Keratinocyte (primary cell): ENCODE data around the gene MYO10. TPM values are rescaled to one million over a fixed set of nuclear protein-coding genes. Genes with fewer than 3 reads are reported as not detected.

Experiments used
- DNase-seq: peaks from one replicate; pipeline ENCODE4 v3.0.0-alpha.2; 2011; ENCODE audit warnings: low read depth, missing footprints, low spot score
- FAIRE-seq: peaks from 2 replicates; lab custom pipeline; 2011; peaks lifted over from hg19 to GRCh38; lab: Jason Lieb, UNC
- H2AFZ ChIP-seq: 2 replicates; pipeline ENCODE4 v1.6.0; 2012; ENCODE audit warnings: low read length, control low read depth, inconsistent platforms; ENCODE audit not compliant: control insufficient read depth
- H3K27ac ChIP-seq: 2 replicates; pipeline ENCODE4 v1.5.1; 2011; ENCODE audit warnings: low read length; ENCODE audit not compliant: control insufficient read depth, insufficient read depth
- H3K27me3 ChIP-seq: 3 replicates; pipeline ENCODE4 v1.6.0; 2011; ENCODE audit warnings: low read length; ENCODE audit not compliant: control insufficient read depth, insufficient read depth; ENCODE audit errors: extremely low read depth
- H3K36me3 ChIP-seq, 2 experiments: 2 replicates in 1 of 2; 3 replicates in 1 of 2; pipeline ENCODE4 v1.5.1; 2011; ENCODE audit warnings: low read length in 2 of 2, mild to moderate bottlenecking in 1 of 2; ENCODE audit not compliant: control insufficient read depth in 2 of 2, insufficient read depth in 2 of 2; ENCODE audit errors: extremely low read depth in 1 of 2
- H3K4me1 ChIP-seq: 3 replicates; pipeline ENCODE4 v1.5.1; 2011; ENCODE audit warnings: low read length; ENCODE audit not compliant: control insufficient read depth, insufficient read depth; ENCODE audit errors: extremely low read depth
- H3K4me2 ChIP-seq: 3 replicates; pipeline ENCODE4 v1.6.0; 2011; ENCODE audit warnings: low read depth, low read length; ENCODE audit not compliant: control insufficient read depth, insufficient read depth; ENCODE audit errors: extremely low read depth
- H3K4me3 ChIP-seq, 3 experiments: fragments of 200-600 bp in 1 of 3; sonication (generic) in 1 of 3; 2 replicates in 2 of 3; 3 replicates in 1 of 3; pipeline ENCODE4 v1.5.1; 2011 to 2016; ENCODE audit warnings: low read length in 3 of 3, mild to moderate bottlenecking in 3 of 3, control low read depth in 2 of 3, inconsistent platforms in 1 of 3, low read depth in 1 of 3, mixed read lengths in 1 of 3, mixed run types in 1 of 3, moderate library complexity in 1 of 3; ENCODE audit not compliant: control insufficient read depth in 2 of 3, insufficient read depth in 2 of 3; ENCODE audit errors: extremely low read depth in 1 of 3
- H3K79me2 ChIP-seq: 2 replicates; pipeline ENCODE4 v1.6.0; 2012; ENCODE audit warnings: low read length; ENCODE audit not compliant: control insufficient read depth, insufficient read depth
- H3K9ac ChIP-seq: 3 replicates; pipeline ENCODE4 v1.6.0; 2011; ENCODE audit warnings: low read length; ENCODE audit not compliant: control insufficient read depth, insufficient read depth; ENCODE audit errors: extremely low read depth
- H3K9me1 ChIP-seq: 3 replicates; pipeline ENCODE4 v1.6.0; 2011; ENCODE audit warnings: low read length; ENCODE audit not compliant: control insufficient read depth, insufficient read depth; ENCODE audit errors: extremely low read depth
- H3K9me3 ChIP-seq: 2 replicates; pipeline ENCODE4 v1.5.1; 2012; ENCODE audit warnings: low read depth, low read length; ENCODE audit not compliant: control insufficient read depth
- H4K20me1 ChIP-seq: 3 replicates; pipeline ENCODE4 v1.6.0; 2011; ENCODE audit warnings: low read length; ENCODE audit not compliant: control insufficient read depth, insufficient read depth; ENCODE audit errors: extremely low read depth
- EZH2 ChIP-seq: IDR thresholded peaks from one replicate; pipeline ENCODE4 v1.6.1; 2012; ENCODE audit warnings: inconsistent platforms, mild to moderate bottlenecking, low read length, moderate library complexity
- dilution Hi-C: fragments of 300-500 bp; cut with MboI; formaldehyde crosslinking; loops from one replicate; pipeline ENCODE4 v1.7.0; 2020; ENCODE audit warnings: low sequenced_read_pairs; ENCODE audit not compliant: extremely low pct_ligation_motif_present
- polyA plus RNA-seq, 5 experiments: library from polyadenylated mRNA; depleted of rRNA in 3 of 5; stranded (reverse) in 3 of 5; stranded (forward) in 1 of 5; unstranded in 1 of 5; fragments of >200 nt; gene quantifications; 1 replicate in 1 of 5; 2 replicates in 3 of 5; 3 replicates in 1 of 5; pipeline versions ENCODE4 v1.2.1 to v1.2.3, GENCODE V29; 2011 to 2012; ENCODE audit warnings: missing spikeins in 2 of 5, low read depth in 1 of 5, low replicate concordance in 1 of 5
- TF ChIP-seq, protein P1 (sequence below), 3 experiments: IDR thresholded peaks in 1 of 3; conservative IDR thresholded peaks in 1 of 3; optimal IDR thresholded peaks in 1 of 3; 2 replicates in 2 of 3; 3 replicates in 1 of 3; pipeline versions ENCODE3 to v1.5.1; 2011; ENCODE audit warnings: low read length in 3 of 3, mild to moderate bottlenecking in 3 of 3, moderate library complexity in 2 of 3, control low read depth in 1 of 3, inconsistent platforms in 1 of 3; ENCODE audit not compliant: insufficient read depth in 2 of 3; ENCODE audit errors: extremely low read depth in 1 of 3

The MYO10 gene
- polyA plus RNA-seq, 1 donor (not counting 4 experiments of a cell fraction or from before 2014, with no cell fraction given) = 22.0 TPM

DNA sequence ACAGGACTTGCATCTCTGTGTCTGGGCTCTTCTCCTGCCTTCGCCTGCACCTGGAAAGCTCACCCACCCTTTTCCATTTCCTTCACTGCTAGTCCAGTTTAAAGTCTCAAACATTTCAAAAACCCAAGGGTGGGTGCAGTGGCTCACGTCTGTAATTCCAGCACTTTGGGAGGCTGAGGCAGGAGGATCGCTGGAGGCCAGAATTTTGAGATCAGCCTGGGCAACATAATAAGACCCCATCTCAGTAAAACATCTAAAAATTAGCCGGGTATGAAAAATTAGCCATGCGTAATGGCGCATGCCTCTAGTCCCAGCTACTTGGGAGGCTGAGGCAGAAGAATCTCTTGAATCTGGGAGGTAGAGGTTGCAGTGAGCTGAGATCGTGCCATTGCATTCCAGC is 179.4 kb downstream of the MYO10 start:
- H3K27ac ChIP-seq = no peak overlapping the region
- no peak overlapping the region for H2AFZ ChIP-seq
- TF ChIP-seq EZH2 = no peak
- peaks cover 19 to 21% of the 10 kb centered on the region in 2 experiments for H3K36me3 ChIP-seq
- no peaks in the 10 kb centered on the region for H4K20me1 ChIP-seq
- H3K4me2 ChIP-seq = no peak overlapping the region
- no peaks in the 10 kb centered on the region for H3K27me3 ChIP-seq
- no peaks in the 10 kb centered on the region for H3K79me2 ChIP-seq
- FAIRE-seq = no peak
- H3K4me3 ChIP-seq = no peak overlapping the region
- dilution Hi-C loops = no loop called here
- no peaks in the 10 kb centered on the region for H3K4me1 ChIP-seq
- no peak for DNase-seq
- H3K9me3 ChIP-seq = no peaks in the 10 kb centered on the region
- H3K9ac ChIP-seq = no peak overlapping the region
- no peaks in the 10 kb centered on the region for H3K9me1 ChIP-seq

GRCh38 chr5:16755641-16756040 is 180.4 kb downstream of the MYO10 start:
- dilution Hi-C loops = no loop called here
- H3K79me2 ChIP-seq = no peaks in the 10 kb centered on the region

More at GRCh38 chr5:16755641-16756040, 180.4 kb downstream of the MYO10 start:
- H3K36me3 ChIP-seq = peaks cover 15 to 19% of the 10 kb centered on the region in 2 experiments
- no peak overlapping the region for H2AFZ ChIP-seq
- H3K27me3 ChIP-seq = no peaks in the 10 kb centered on the region
- DNase-seq = no peak
- no peaks in the 10 kb centered on the region for H3K9me1 ChIP-seq
- H3K4me2 ChIP-seq = no peak overlapping the region
- H3K9ac ChIP-seq = no peak overlapping the region
- no peaks in the 10 kb centered on the region for H3K9me3 ChIP-seq
- no peak overlapping the region for H3K4me3 ChIP-seq
- TF ChIP-seq, protein P1, sequence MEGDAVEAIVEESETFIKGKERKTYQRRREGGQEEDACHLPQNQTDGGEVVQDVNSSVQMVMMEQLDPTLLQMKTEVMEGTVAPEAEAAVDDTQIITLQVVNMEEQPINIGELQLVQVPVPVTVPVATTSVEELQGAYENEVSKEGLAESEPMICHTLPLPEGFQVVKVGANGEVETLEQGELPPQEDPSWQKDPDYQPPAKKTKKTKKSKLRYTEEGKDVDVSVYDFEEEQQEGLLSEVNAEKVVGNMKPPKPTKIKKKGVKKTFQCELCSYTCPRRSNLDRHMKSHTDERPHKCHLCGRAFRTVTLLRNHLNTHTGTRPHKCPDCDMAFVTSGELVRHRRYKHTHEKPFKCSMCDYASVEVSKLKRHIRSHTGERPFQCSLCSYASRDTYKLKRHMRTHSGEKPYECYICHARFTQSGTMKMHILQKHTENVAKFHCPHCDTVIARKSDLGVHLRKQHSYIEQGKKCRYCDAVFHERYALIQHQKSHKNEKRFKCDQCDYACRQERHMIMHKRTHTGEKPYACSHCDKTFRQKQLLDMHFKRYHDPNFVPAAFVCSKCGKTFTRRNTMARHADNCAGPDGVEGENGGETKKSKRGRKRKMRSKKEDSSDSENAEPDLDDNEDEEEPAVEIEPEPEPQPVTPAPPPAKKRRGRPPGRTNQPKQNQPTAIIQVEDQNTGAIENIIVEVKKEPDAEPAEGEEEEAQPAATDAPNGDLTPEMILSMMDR (optimal IDR thresholded peaks at IDR 0.05 in 1 of 3, IDR thresholded peaks at IDR 0.05 in 1 of 3, conservative IDR thresholded peaks at IDR 0.05 in 1 of 3; ENCODE audit: extremely low read depth in 1 of 3, insufficient read depth in 2 of 3, low read length in 3 of 3) = no peak
- no peak for TF ChIP-seq EZH2
- no peak for FAIRE-seq
- no peak overlapping the region for H3K27ac ChIP-seq
- H3K4me1 ChIP-seq = no peaks in the 10 kb centered on the region
- H4K20me1 ChIP-seq = no peaks in the 10 kb centered on the region
